Anterior cingulate cortex (tissue), 58 donors: Measurements from ENCODE around the gene PPP6R3.
A peak's percentile ranks its signal among the peaks of the same experiment; 100 is the strongest.
"Not testable (repeated sequence)": the region's sequence is repeated elsewhere in the genome, so short reads cannot be mapped to it uniquely, and the experiment has no call there.

Source experiments
- DNase-seq, 58 donors: peaks; one replicate each; lab custom pipeline; 2025; lab: John Stamatoyannopoulos, UW

PPP6R3 gene

GRCh38 chr11:68635172-68635571, 174.6 kb downstream of the PPP6R3 start:
- DNase-seq, result not testable (repeated sequence)

DNA sequence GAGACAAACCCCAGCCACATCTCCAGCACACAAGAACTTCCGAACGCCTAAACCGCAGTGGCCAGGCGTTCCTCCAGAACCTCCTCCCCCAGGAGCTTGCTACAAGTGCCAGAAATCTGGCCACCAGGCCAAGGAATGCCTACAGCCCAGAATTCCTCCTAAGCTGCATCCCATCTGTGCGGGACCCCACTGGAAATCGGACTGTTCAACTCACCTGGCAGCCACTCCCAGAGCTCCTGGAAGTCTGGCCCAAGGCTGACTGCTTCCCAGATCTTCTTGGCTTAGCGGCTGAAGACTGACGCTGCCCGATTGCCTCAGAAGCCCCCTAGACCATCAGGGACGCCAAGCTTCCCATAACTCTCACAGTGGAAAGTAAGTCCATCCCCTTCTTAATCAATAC, 175.3 kb downstream of the PPP6R3 start:
- not testable (repeated sequence) for DNase-seq

GRCh38 chr11:68639322-68639721, 178.8 kb downstream of the PPP6R3 start:
- DNase-seq, result not testable (repeated sequence)

- DNase-seq, result no peak
Observed at GRCh38 chr11:68641880-68642279, 181.3 kb downstream of the PPP6R3 start.

DNA sequence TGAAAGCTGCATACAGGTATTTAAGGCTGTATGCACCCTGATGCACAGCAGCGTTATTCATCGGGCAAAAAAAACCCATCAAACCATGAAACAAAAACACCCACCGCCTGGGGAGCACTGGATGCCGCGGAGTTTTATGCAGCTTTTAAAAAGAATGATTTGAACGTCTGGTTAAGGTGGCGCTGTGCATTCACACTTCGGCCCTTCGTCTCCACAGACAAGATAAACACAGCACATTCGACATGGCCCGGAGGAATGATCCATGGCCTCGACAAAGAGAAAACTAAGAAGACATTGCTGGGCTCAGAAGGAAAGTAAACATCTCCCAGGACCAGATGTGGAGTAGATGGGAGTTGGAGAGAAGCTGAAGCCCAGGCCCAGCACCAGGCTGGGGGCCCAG, 183.0 kb downstream of the PPP6R3 start:
- no peak for DNase-seq

DNA sequence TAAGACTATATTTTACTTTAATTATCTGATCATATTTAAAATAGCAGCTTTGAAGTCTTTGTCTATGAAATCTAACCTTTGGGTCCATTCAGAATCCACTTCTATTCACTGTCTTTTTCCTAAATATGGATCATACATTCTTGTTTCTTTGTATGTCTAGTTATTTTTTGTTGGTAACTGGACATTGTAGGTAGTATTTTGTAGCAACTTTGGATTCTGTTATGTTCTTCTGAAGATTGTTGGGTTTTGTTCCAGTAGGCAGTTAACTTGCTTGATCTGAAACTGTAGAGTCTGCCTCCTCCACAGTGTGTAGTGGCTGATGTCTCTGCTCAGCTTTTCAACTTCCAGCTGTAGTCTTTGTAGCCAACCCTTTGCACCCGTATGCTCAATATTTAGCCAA, 186.3 kb downstream of the PPP6R3 start:
- DNase-seq, result no peak

- no peak for DNase-seq
Observed at GRCh38 chr11:68649851-68650555, 189.5 kb downstream of the PPP6R3 start.

GRCh38 chr11:68650801-68651200, 190.2 kb downstream of the PPP6R3 start:
- DNase-seq, result no peak

- DNase-seq, result no peak
Observed at GRCh38 chr11:68651208-68651984, 190.8 kb downstream of the PPP6R3 start.

DNA sequence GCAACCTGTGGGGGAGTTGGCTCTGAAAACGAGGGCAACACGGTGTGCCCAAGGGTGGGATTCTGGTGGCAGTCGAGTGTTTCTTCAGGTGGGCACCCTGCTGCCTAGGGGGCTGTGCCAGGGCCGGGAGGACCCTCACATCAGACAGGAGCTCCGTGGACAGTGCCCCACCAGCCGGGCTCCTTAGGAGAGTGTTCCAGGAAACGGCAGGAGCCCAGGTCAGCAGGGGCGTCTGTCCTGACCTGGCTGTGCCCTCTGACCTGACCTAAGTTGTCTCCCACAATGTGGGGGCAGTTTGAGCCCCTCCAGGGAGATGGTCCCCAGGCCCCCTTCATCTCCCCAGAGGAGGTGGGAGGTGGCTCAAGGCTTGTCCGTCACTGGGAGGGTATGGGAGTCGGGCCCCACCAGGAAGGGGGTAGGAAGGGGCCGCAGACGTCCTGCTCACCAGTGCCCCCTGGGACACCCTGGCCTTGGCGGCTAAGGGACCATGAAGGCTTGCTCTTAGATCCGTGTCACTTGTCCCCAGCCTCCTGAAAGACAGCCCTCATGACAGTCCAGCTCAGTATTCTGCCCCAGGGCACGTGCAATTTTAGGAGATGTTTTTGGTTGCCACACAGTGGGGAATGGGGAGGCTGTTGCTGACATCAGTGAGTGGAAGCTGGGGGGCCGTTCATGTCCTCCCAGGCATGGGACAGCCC, 191.6 kb downstream of the PPP6R3 start:
- no peak for DNase-seq

DNA sequence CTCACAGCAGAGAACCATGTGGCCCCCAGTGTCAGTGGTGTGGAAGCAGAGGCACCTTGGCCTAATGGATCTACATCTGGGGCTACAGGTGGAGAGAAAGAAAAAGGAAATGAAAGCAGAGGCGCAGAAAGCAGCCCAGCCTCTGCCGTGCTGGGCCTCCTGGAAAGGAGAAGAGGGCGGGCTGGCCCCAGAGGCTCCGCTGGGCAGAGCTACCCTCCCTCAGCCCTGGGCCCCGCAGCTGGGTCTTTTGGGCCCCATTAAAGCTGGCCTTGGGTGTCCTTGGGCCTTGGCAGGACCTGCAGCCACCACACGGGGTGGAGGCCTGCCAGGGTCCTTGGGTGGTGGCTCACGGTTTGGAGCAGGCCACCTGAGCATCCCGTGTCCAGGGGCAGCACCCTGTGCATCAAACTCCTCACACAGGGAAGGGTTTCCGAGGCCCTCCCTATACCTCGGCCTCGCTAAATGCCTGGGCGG, 192.2 kb downstream of the PPP6R3 start:
- DNase-seq, result no peak

DNA sequence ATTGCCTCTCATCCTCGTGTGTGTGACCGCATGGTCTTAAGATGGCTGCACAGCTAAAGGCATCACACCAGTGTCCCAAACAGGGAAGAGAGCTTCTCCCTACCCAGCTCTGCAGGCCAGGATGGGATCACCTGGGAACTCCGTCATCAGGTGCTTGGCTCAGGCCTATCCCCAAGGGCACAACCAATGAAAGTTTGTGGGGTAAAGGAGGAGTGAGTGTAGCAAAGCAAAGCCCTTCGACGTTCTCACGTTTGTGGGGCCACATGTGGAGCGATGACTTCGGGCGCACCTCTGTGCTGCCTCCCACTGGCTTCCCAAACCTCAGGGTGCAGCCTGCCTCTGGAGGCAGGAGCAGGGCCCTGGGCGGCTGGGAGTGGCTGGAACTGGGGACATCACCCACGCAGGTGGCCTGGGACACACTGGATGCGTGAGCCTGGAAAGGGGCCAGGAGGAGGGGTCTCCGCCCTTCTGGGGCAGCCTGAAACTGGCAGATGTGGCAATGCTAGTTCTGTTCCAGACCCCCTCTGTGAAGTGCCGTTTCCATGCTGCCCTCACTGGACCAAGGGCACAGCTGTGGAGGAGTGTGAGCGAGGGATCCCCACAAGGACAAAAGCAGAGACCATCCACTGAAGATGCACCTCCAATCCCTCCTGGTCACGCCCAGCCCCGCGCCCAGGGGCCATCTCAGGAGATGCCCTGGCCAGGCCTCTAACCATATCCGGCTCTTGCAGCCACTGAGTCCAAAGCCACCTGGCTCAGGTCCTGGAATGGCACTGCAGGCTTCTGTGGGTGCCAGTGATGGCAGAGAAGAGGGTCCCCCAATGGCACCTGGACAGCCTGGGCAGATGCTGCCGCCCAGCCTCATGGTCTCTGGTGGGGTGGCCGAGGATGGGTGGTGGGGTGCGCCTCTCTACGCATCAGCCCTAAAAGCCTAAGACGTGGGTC, 193.2 kb downstream of the PPP6R3 start:
- DNase-seq, result no peak

GRCh38 chr11:68654978-68655377, 194.4 kb downstream of the PPP6R3 start:
- DNase-seq, result no peak

DNA sequence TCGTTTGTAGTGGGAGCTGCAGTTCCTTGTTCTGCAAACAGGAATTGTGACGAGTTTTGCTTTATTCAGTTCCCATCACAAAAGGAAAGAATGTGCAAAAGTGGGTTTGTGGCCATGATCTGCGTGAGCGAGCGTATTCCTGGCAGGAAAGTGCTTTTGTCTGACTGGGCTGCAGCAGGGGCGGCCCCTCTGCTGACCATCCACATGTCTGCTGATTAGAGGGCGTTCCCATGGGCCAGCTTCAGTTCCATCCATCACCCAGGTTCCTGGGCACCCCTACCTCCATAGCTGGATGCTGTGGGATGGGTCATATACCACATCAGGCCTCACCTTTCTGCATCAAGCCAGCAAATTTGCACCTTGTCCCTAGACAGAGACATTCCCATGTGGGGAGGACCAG, 194.9 kb downstream of the PPP6R3 start:
- DNase-seq, result no peak

- DNase-seq, result no peak
Observed at GRCh38 chr11:68655806-68656205, 195.3 kb downstream of the PPP6R3 start.

DNA sequence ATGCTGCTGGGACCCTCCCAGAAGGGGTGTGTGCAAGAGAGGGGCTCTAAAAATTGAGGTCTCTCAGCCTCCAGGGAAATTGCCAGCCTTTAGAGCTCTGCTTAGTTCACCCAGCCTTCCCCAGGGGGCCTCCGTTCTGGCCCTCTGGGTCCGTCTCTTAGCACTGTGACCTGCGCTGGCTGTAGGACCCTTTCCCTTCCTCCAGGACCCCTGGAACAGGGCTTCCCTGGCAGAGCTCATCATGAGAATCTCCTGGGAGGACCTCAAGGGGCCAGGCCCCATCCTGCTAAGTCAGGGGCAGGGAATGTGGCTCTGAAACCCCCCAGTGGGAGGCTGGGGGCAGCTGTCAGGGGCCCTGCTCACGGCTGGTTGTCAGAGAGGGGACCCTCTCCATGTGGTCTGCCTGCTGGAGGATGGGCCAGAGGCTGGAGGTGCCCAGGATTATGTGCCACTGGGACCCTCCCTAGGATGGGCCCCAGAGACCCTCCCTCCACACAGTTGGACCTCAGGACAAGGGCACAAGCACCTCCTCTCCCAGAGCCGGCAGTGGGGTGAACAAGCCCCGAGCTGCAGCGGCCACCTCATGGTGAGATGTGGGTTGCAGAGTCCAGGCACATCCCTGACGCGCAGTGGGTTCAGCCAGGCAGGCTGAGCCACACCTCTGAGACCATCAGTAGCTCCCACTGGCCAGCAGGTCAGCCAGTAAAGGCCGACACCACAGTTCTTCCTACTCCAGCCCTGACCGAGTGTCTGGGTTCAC, 196.6 kb downstream of the PPP6R3 start:
- no peak for DNase-seq

DNA sequence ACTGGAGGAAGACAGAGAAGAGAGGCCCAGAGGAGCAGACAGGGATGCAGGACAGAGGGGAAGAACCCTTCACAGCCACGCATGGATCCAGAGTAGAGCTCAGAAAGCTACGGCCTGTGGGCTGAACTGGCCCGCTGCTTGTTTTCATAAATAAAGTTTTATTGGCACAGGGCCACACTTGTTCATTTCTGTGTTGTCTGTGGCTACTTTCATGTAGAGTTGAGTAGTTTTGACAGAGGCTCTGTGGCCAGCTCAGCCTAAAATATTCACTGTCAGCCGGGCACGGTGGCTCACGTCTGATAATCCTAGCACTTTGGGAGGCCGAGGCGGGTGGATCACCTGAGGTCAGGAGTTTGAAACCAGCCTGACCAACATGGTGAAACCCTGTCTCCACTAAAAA, 197.5 kb downstream of the PPP6R3 start:
- DNase-seq, result no peak

- DNase-seq, result no peak
Observed at GRCh38 chr11:68658661-68659060, 198.1 kb downstream of the PPP6R3 start.

DNA sequence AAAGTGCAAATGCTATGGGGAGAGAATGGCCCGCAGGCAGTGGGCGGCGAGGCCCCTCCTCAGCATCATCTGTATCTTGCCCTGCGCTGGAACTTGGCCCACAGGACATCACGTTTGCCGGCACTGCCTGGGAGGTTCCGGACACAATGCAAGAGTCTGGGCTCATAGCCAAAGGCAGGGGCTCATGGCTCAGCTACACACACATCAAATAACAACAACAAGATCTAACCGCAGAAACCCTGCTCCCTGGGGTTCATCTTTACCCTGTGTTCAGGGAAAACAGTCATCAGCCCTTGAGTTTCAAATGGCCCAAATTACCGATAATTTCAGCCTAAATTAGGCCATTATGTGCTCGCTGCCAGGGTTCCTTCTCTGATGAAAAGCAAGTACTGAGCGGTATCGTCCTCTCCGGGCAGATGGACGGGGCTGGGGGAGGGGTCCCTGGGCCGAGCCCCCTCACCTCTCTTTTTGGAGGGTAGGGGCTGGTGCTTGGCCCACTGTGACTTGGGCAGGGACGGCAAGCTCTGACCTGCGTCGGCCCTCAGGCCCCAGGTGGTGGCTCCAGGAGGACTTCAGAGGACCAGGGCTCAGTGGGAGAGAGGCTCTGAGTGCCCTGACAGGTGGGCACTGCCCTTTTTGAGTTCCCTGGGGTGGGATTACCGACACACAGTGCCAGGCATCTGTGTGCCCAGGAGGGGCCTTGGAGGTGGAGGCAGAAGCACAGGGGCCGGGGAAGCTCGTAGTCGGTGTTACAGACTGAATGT, 198.8 kb downstream of the PPP6R3 start:
- peak in 18 of 58 donors; percentile 4 to 81 (median 18) for DNase-seq
